HUDEP-2 (cell line): Measurements from ENCODE around the gene IQCH.

ENCODE experiments used
- DNase-seq, 76 experiments: peaks; one replicate each; lab custom pipeline; 2025; ENCODE audit not compliant: unreplicated experiment in 76 of 76; lab: John Stamatoyannopoulos, UW

Gene IQCH

DNA sequence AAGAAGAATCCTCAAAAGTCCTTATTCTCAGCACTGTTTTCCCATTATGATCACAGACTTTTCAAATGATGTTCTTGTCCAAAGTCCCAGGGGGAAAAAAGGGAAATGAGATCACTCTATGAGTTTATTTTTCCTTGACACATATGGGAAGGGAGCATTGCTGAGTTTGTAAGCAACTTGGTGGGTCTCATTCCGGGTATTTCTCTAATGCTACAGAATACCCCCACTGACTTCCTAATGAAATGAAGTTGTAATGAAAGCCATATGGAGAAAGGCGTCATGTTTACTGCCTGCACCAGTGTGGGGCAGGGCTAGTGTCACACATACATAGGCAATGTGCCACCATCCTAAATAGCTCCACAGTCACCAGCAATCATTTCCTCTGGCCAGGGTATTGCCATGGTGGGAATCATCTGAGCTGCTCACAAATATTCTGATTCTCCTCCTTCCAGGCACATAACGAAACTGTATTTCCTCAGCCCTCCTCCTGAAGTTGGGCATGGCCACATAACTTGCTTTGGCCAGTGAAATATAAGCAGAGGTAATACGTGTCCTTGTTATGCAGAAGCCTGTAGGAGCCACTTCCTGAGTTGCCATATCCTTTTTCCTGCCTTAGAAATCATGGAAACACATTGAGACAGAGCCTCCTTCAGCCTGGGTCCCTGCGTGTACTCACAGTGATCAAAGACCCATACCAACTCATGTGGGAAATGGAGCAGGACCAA is 225.4 kb downstream of the IQCH start:
- no peak for DNase-seq

DNA sequence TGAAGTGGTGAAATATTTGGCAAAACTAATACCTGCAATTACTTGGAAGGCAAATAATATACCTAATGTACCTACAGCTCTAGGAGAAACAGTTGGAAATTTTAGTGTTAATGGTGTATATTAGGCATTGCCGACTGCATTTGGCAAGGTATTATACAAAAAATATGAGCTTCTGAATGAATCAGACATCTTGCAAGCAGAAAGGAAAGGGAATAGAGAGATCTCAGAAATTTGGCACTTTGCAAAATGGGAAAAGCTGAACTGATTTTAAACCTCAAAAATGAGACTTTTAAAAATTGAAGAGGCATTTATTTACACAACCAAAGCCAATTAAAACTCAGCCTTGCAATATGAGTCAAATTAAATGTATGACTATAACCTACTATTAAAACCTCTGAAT is 226.2 kb downstream of the IQCH start:
- DNase-seq = no peak

DNA sequence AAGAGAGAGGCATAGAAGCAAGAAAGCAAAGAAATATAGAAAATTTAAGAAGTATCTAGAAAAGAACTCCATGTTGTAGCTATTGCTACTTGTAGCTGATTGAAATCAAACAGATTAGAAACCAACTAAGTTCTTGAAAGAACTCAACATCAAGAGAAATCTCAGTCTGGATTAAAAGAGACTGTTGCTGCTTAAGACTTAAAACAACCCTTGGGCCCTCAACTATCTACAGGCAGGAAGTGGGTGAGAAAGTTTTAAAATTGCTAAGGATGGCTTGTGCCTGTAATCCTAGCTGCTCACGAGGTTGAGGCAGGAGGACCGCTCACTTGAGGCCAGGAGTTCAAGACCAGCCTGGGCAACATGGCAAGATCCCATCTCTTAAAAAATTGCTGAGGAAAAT is 227.1 kb downstream of the IQCH start:
- DNase-seq = no peak

DNA sequence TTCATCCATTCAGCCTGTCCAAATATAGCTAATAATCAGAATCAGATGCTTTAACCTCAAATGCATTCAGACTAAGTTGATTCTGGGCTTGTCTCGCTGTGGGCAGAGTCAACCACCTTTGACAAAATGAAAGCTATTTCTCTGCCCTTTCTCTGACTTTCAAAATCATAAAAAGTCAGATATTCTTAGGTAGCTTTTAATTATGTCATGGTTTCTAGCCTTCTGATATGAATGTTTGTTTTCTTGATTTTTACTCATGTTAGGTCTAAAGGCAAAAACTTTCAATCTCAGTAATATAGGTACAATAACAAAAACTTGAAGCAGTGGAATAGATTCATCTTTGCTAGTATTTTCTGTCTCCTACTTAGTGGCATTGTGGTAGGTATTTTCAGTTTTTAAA is 241.0 kb downstream of the IQCH start:
- no peak for DNase-seq

DNA sequence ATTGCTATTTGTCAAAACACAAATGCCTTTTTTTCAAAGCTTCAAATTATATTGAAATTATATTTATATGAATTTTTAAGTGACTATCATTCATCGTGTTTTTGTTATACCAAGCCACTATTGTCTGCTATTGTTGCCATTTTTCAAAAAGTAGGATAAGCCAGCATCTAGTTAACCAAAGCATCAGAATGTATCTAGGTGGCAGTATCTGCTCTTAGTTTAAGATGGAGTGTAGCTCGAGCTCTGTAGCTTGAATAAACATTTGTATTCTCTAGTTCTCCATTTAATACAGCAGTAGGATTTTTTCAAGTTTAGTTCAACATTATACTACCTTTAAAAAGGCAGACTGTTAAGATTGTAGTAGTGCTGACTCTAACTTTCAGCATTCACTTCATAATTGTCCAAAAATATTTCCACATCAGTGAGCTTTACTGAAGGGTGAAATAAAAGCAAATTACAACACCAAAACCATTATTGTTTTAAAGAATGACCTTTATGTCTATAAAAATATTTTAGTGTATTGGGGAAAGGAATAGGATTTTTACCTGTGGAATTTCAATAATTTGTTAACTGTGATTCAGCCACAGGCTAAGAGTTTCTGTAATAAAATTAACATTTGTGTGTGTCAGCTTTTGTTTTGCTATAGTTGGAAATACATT is 246.7 kb downstream of the IQCH start:
- peak in 3 of 76 experiments; percentile 3 to 7 (median 6) for DNase-seq

DNA sequence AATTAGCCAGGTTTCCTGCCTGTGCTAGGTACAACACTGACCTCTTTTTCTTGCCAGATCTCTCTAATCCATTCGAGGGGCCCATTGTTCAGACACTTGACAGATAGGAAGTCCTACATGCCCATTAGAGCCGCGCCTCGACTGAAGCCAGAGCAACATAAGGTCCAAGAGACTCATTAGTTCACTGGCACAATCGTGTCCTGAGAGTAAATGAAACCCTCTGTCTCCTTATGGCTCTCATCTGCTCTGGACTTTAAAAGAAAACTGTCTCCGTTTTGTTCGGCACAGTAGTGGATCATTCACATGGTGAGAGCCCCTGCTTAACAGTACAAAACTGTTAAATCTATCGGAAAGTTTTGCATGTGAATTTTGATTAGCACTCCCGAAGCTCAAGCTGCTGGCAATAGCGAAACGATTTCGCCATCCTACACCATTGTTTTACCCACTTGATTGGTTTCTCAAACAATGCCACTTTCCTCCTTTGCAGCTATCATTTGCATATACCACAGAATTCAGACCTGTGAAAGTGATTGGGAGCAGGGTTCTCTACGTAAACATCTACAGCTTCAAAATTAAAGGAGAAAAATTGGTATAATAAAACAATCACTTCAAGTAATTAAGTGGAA is 247.4 kb downstream of the IQCH start:
- DNase-seq = no peak

DNA sequence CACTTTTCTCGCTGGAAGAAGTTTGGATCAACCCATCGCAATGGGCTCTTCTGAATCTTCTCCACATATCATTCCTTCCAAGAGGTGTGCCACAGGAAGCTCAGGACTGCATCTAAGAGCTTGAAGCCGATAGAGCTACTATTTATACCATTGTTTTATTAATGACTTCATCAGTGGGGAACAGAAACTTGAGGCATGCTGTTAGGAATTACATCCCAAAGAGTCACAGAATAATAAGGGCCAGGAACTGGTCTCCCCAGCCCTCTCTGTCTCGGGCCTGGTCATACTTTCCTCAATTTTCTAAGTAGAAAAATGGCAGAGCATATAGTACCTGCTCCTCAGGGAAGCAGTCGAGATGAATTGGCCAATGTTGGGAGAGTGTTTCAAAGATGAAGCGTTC is 249.5 kb downstream of the IQCH start:
- no peak for DNase-seq

DNA sequence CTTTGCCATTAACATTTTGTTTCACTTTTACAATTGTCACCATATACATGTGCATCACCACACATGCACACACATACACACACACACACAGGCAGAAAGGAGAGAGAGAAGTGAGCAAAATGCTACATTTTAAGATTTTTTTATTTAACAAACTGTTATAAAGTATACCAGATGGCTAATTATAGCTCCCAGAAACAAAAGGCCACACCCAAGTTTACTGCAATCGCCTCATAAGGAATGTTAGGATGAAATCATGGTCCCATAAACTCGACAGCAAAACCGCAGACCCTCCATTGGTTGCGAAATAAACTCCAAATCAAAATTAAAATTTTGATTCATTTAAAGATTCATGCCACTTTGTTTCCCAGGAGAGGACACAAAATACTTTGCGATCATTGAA is 250.2 kb downstream of the IQCH start:
- no peak for DNase-seq

DNA sequence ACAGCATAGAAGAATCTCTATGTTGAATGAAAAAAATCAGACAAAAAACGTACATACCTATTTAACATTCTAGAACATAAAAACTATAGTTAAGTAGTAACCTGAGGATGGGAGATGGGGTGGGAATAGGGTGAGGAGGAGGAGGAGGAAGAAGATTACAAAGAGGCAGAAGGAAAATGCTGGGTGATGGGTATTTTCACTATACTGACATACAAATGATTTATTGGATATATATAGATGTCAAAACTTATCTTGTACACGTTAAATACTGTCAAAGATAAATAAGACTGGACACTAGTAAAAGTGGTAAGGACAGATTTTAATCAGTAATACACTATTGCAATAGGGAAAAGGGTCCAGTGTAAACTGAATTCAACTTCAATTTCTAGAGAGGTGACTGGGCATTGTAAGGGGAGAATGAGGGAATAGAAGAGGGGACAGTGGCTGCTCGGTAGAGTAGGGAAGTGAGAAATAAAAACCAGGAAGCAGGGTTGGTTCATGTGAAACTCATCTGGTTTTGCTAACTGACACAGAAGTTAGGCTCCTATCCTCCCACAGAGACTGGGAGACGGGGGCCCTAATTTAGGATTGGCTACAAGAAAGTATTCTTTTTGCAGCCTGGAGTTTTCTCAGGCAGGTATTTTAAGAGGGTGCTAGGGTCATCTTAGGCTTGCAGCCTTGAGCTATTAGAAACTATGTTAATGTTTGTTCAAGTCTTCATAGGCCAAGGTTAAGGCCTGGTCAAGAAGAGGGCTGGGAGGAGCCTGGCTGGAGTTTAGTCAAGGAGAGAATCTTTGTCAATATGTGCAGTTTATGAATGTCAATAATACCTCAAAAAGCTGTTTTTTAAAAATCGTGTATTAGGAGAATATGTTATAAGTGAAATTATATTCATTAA is 251.3 kb downstream of the IQCH start:
- no peak for DNase-seq

DNA sequence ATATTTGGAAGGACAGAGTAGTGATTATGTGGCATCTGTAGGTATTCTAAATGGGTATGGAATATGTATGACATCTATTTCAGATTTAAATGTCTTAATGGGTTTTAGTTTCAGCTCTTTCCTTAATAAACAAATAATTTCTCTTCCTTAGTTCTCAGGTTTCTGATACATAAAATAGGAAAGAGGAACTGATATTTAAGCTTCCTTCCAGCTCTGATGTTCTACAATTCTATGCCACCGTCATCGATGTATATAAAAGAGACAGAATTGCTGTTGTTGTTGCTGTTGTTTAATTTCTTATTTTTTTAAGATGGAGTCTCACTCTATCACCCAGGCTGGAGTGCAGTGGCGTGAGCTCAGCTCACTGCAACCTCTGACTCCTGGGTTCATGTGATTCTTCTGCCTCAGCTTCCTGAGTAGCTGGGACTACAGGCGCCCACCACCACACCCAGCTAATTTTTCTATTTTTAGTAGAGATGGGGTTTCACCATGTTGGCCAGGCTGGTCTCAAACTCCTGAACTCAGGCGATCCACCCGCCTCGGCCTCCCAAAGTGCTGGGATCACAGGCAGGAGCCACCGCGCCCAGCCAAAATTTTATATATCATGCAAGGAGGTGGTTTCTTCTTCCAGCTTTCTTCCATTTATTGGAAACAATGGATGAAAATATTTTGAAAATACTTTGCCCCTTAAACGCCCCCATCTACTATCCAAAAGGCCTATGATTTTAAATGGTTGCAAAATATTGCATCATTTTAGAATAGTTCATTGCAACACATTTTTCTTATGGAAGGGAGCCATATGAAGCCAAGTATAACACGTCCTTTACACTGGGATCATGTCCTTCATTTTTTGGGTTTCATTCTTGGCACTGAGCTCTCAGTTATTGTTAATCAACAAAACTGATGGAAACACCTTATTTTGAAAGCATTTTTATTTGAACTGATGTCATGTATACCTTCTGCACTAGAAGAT is 252.5 kb downstream of the IQCH start:
- DNase-seq = no peak

DNA sequence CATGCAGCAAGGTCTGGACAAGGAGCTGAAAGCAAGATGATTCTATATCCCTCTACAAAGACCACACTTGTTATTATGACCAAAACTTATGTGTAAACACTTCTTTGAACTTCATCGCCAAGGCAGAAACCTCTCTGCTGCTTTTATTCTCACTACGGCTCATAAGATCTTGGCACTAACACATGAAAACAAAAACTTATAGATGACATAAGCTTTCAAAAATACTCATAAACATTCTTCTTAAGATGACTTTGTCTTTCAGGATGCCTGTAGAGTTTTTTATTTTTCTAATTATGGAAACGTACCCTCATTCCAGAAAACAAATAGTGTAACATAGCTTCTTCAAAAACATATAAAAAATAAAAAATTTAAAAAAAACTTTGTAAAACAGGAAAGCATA is 253.8 kb downstream of the IQCH start:
- DNase-seq = no peak

DNA sequence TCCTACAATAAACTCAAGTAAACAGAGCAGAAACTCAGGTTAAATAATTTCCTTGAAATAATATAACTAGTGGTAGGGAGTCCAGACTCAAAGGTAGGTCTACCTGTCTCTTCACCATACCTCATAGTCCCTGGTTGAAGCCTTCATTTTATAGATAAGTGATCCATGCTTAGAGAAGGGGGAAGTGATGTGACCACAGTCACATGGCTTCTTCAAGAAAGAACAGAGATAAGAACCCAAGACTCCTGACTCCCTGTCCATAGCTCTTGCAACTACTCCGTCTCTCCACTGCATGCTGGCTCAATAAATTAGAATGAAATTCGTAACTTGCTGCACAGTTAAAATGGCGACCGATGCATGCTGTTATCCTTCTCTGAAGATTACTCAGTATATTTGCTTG is 255.3 kb downstream of the IQCH start:
- DNase-seq = peak in 17 of 76 experiments; percentile 2 to 40 (median 11)

DNA sequence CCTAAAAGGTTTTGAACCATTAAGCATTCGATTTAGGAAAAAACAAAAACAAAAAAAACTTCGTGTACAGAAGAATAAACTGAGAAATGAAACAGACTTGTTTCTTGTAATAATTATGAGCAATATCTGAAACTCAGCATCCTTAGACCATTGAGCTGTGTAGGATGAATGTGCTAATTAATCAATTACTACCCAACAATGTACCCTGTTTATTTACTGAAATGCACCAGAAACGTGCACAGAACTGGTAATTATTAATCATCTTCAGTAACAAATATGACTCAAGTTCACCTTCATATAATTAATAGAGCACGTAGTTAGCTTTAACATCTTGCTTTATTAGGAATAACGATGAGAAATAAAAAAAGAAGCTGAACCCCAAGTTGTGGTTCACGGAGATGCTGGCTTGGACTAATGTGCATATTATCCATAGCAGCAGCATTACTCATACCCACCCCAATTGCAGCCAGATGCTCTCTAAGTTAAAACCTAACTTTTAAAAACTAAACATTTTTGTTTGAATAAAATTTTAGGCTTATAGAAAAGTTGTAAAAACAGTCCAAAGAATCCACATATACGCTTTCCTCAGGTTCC is 256.1 kb downstream of the IQCH start:
- no peak for DNase-seq

DNA sequence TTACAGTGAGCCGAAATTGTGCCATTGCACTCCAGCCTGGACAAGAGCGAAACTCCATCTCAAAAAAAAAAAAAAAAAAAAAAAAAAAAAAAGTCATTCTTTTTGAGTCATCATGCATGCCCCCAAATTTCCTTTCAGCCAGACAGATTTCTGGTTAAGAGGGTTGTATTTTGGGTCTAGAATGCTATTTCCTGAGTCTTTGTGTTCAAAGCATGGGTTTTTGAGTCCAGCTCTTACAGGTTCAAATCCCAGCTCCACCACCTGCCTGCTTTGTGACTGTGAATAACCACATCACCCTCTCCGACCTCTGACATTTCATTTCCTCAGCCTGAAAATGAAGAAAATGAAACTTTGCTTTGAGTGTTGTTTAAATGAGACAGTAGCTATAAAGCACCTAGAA is 257.0 kb downstream of the IQCH start:
- no peak for DNase-seq

DNA sequence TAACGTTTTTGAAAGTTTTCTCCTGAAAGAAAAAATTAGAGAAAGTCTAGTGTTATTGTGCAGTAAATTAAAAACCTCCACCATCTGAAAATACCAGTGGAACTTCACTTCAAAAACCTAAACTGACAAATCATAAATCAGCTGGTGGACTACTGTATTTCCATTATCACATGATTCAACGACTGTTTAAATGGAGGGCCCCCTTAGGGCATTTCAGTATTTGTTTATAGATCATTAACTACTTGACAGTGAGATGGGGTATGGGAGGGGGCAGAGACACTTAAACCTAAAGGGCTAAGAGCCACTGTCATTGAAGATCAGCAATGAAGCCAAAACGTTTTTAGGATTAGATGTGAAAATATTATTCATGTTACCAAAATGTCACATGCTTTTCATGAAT is 257.6 kb downstream of the IQCH start:
- DNase-seq = no peak

DNA sequence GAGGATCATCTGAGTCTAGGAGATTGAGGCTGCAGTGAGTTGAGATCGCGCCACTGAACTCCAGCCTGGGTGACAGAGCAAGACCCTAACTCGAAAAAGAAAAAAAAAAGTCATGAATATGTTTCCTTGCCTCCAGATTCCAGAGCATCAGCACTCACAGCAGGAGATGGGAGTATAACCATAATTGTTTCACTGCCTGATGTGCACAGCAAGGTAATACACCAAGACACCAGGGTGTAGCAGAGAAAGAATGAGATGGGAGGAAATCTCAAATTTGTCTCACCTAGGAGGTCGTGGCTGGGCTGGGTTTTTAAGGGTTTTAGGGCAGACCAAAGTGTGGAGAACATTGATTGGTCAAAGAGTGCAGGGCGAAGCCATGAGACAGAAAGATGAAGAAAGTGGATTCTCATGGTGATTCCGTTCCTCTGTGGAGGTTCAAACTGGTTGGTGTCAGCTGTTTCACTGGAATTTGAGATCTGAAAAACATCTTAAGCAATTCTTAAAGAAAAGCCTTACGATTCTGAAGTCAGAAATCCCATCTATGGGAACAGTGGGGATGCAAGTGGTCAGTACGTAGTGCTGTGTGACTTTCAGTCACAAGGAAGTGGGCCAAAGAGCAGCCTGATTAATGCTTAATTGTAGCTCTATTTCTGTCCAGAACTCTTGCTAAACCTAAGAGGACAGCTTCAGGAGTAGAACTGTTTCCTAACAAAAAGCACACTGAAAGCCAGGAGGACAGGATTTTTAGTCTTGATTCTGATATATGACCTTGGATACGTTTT is 258.5 kb downstream of the IQCH start:
- no peak for DNase-seq

DNA sequence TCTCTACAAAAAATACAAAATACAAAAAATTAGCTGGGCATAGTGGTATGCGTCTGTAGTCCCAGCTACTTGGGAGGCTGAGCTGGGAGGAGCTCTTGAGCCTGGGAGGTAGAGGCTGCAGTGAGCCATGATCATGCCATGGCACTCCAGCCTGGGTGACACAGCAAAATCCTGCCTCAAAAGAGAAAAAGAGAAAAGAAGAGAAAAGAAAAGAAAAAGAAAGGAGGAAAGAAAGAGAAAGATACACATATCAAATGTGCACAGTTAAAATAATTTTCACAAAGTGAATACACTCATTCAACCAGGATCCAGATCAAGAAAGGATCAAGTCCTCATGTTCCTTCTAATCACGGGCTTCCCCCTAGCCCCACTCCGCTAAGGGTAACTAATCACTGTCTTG is 260.5 kb downstream of the IQCH start:
- DNase-seq = no peak

DNA sequence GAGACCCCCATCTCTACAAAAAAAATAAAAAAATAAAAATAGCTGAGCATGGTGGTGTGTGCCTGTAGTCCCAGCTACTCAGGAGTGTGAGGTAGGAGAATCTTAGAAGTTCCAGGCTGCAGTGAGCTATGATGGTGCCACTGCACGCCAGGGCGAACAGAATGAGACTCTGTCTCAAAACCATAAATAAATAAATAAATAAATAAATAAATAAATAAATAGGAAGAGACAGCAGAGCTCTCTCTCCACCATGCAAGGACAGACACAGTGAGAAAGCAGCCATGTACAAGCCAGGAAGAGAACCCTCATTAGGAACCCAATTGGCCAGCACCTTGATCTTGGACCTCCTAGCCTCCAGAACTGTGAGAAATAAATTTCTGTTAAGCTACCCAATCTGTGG is 261.0 kb downstream of the IQCH start:
- DNase-seq = no peak
